ENCODE measurements around the gene PCDHB3.
"Not testable (repeated sequence)": the region's sequence is repeated elsewhere in the genome, so short reads cannot be mapped to it uniquely, and the experiment has no call there.

Gene PCDHB3

GRCh38 chr5:141149812-141150211 lies 49.5 kb downstream of the PCDHB3 start, which contains the start of gene PCDHB6:
Gene PCDHB6 (plus strand): TSS chr5:141150057. CDS start chr5:141150258, 201 bp downstream.
- peak; percentile 14 for TF ChIP-seq CTCF (IDR thresholded peaks at IDR 0.05; ENCODE audit: low read depth, low read length)
- DNase-seq (ENCODE audit: low read depth in 2 of 2), result peak; percentile 3 to 27
- no peak within 1 kb of the TSS for H3K4me3 ChIP-seq (replicated peaks in 1 of 2; ENCODE audit: low read depth in 2 of 2, low read length in 2 of 2)

GRCh38 chr5:141150224-141150992 lies 50.1 kb downstream of the PCDHB3 start:
- no peak for DNase-seq (ENCODE audit: low read depth in 2 of 2)
- no peak for TF ChIP-seq CTCF (IDR thresholded peaks at IDR 0.05; ENCODE audit: low read depth, low read length)
- no peak overlapping the region for H3K4me3 ChIP-seq (replicated peaks in 1 of 2; ENCODE audit: low read depth in 2 of 2, low read length in 2 of 2)

GRCh38 chr5:141150993-141151325 lies 50.7 kb downstream of the PCDHB3 start:
- H3K4me3 ChIP-seq (replicated peaks in 1 of 2; ENCODE audit: low read depth in 2 of 2, low read length in 2 of 2), result no peak overlapping the region
- DNase-seq (ENCODE audit: low read depth in 2 of 2), result no peak
- no peak for TF ChIP-seq CTCF (IDR thresholded peaks at IDR 0.05; ENCODE audit: low read depth, low read length)

GRCh38 chr5:141151632-141152031 lies 51.4 kb downstream of the PCDHB3 start:
- DNase-seq (ENCODE audit: low read depth in 2 of 2); H3K4me3 ChIP-seq (replicated peaks in 1 of 2; ENCODE audit: low read depth in 2 of 2, low read length in 2 of 2): not testable (repeated sequence)

- DNase-seq (ENCODE audit: low read depth in 2 of 2); H3K4me3 ChIP-seq (replicated peaks in 1 of 2; ENCODE audit: low read depth in 2 of 2, low read length in 2 of 2): not testable (repeated sequence)
Measured at GRCh38 chr5:141152096-141152495, 51.8 kb downstream of the PCDHB3 start.

Data from cardiac fibroblast (primary cell).